Breast epithelium (tissue), 4 donors: ENCODE data around the gene OR14I1. TPM values are rescaled to one million over a fixed set of nuclear protein-coding genes. Genes with fewer than 3 reads are reported as not detected.

ENCODE experiments used
- DNase-seq, 2 donors: peaks; one replicate each; pipeline ENCODE4 v3.0.0-alpha.2; 2019; ENCODE audit warnings: low spot score in 2 of 2
- H3K27ac ChIP-seq, 2 donors: fragments of 200-600 bp; sonication (generic) in 1 of 2; one replicate each; pipeline ENCODE4 v1.5.1; 2016 to 2019; ENCODE audit warnings: mild to moderate bottlenecking in 1 of 2
- H3K27me3 ChIP-seq, 2 donors: fragments of 200-600 bp; sonication (generic) in 1 of 2; one replicate each; pipeline versions ENCODE4 v1.5.1 to v1.6.0; 2017 to 2019; ENCODE audit warnings: control low read depth in 1 of 2, mild to moderate bottlenecking in 1 of 2
- H3K36me3 ChIP-seq: fragments of 200-600 bp; one replicate; pipeline ENCODE4 v1.5.1; 2019
- H3K4me1 ChIP-seq, 2 donors: fragments of 200-600 bp; sonication (generic); one replicate each; pipeline ENCODE4 v1.5.1; 2016 to 2019; ENCODE audit warnings: control low read depth in 1 of 2
- H3K4me3 ChIP-seq, 3 donors: fragments of 200-600 bp; sonication (generic); 1 replicate in 2 of 3; 2 replicates in 1 of 3; pipeline ENCODE4 v1.5.1; 2016 to 2019; ENCODE audit warnings: mild to moderate bottlenecking in 3 of 3, moderate library complexity in 2 of 3
- H3K9me3 ChIP-seq, 2 donors: fragments of 200-600 bp; sonication (generic) in 1 of 2; one replicate each; pipeline ENCODE4 v1.5.1; 2016 to 2019; ENCODE audit warnings: control low read depth in 1 of 2
- POLR2A ChIP-seq: fragments of 450-650 bp; IDR thresholded peaks from one replicate; pipeline ENCODE4 v1.6.1; 2016; ENCODE audit warnings: antibody characterized with exemption, mild to moderate bottlenecking, moderate library complexity
- POLR2AphosphoS5 ChIP-seq, 3 donors: sonication (generic); formaldehyde crosslinking; IDR thresholded peaks; one replicate each; pipeline ENCODE4 v1.6.1; 2017; ENCODE audit warnings: antibody characterized with exemption in 3 of 3
- intact Hi-C: fragments of 100-400 bp; cut with DNase I; formaldehyde crosslinking; loops from one replicate; pipeline ENCODE4 v1.15.1; 2023; ENCODE audit warnings: low total_unique reads
- total RNA-seq, 3 donors: library from RNA; depleted of rRNA; stranded (reverse); fragments of >200 nt; gene quantifications; one replicate each; pipeline ENCODE4 v1.1.0, GENCODE V29; 2016
- TF ChIP-seq, protein P1 (sequence below), 3 donors: fragments of 450-650 bp; IDR thresholded peaks; one replicate each; pipeline ENCODE4 v1.5.1; 2016 to 2017; ENCODE audit warnings: antibody characterized with exemption in 3 of 3, mild to moderate bottlenecking in 3 of 3, moderate library complexity in 3 of 3

OR14I1 gene
- total RNA-seq, 3 donors from 2014 or later = not detected

DNA sequence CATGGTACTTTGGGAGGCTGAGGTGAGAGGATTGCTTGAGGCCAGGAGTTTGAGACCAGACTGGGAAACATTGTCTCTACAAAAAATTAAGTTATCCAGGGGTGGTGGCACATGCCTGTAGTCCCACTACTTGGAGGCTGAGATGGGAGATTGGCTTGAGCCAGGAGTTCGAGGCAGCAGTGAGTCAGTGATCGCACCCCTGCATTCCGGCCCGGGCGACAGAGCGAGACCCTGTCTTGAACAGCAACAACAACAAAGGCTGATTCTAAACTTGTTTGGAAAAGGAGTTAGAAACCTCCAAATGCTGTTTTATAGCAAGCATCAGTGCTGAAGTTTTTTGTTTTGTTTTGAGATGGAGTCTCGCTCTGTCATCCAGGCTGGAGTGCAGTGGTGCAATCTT, 38.3 kb upstream of the OR14I1 start:
- Histone ChIP-seq H3K36me3 (no peaks in the 10 kb centered on the region), H3K9me3 (no peaks in the 10 kb centered on the region), H3K27ac (no peak overlapping the region), H3K4me3 (no peak overlapping the region), H3K27me3 (no peaks in the 10 kb centered on the region), H3K4me1 (no peaks in the 10 kb centered on the region)
- no peak for DNase-seq
- intact Hi-C loops = no loop called here
- TF ChIP-seq, protein P1, sequence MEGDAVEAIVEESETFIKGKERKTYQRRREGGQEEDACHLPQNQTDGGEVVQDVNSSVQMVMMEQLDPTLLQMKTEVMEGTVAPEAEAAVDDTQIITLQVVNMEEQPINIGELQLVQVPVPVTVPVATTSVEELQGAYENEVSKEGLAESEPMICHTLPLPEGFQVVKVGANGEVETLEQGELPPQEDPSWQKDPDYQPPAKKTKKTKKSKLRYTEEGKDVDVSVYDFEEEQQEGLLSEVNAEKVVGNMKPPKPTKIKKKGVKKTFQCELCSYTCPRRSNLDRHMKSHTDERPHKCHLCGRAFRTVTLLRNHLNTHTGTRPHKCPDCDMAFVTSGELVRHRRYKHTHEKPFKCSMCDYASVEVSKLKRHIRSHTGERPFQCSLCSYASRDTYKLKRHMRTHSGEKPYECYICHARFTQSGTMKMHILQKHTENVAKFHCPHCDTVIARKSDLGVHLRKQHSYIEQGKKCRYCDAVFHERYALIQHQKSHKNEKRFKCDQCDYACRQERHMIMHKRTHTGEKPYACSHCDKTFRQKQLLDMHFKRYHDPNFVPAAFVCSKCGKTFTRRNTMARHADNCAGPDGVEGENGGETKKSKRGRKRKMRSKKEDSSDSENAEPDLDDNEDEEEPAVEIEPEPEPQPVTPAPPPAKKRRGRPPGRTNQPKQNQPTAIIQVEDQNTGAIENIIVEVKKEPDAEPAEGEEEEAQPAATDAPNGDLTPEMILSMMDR (IDR thresholded peaks at IDR 0.05) = no peak
- TF ChIP-seq POLR2A = no peak
- TF ChIP-seq POLR2AphosphoS5 (IDR thresholded peaks at IDR 0.05) = no peak

DNA sequence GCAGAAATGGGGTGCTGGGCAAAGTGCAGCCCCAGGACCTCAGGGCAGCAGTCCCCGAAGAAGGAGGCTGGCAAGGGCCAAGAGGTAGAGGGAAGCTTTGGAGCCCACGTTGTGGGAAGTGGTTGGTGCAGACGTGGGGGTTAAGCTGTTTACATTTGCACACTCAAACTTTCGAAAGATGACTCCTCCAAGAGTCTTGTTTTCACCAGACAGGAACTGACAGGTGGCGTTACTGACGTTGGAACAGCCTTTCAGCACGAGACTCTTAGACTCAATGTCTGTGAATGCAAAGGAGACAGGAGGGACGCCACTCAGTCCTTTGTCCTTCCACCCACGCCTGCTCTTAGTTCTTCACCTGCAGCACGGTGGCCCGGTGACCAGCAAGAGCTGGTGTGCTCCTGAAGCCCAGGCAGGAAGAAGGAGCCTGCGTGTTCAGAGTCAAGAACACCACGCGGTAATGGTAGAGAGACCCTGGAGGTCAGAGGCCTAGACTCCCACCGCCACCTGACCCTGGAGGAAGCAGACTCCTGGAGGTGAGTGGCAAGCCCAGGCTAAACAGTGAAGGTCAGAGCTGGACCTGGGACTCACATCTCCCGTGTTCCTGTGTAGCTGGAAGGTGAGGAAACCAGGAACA, 37.1 kb upstream of the OR14I1 start:
- intact Hi-C loops = no loop called here
- Histone ChIP-seq H3K27ac (no peak overlapping the region), H3K4me1 (no peaks in the 10 kb centered on the region), H3K9me3 (peaks cover 0 to 9% of the 10 kb centered on the region in 2 donors), H3K4me3 (no peak overlapping the region), H3K36me3 (no peaks in the 10 kb centered on the region), H3K27me3 (no peaks in the 10 kb centered on the region)
- no peak for DNase-seq
- TF ChIP-seq POLR2AphosphoS5 (IDR thresholded peaks at IDR 0.05) = no peak

DNA sequence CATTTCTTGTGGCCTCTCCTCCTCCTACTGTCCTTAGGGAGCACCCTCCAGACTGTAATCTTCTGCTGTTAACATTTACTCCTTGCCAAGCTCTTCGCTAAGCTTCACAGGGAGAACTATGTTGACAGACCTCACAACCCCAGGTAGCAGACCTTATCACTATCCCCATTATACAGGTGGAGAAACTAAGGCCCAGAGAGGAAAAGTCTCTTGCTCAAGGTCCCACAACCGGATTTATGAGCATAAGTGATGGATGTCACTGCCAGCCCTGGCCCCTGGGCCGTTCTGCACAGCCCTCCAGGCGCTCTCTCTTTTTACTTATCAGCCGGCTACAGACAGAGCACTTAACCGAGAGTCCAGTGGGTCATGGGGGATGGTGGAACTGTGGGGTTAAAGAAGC, 34.9 kb upstream of the OR14I1 start:
- Histone ChIP-seq H3K27me3 (no peaks in the 10 kb centered on the region), H3K36me3 (no peaks in the 10 kb centered on the region), H3K9me3 (peaks cover 0 to 16% of the 10 kb centered on the region in 2 donors), H3K4me1 (no peaks in the 10 kb centered on the region), H3K27ac (no peak overlapping the region), H3K4me3 (no peak overlapping the region)
- no peak for DNase-seq
- intact Hi-C loops = no loop called here
- TF ChIP-seq, protein P1 (IDR thresholded peaks at IDR 0.05) = no peak
- TF ChIP-seq POLR2AphosphoS5 (IDR thresholded peaks at IDR 0.05) = no peak
- TF ChIP-seq POLR2A = no peak

DNA sequence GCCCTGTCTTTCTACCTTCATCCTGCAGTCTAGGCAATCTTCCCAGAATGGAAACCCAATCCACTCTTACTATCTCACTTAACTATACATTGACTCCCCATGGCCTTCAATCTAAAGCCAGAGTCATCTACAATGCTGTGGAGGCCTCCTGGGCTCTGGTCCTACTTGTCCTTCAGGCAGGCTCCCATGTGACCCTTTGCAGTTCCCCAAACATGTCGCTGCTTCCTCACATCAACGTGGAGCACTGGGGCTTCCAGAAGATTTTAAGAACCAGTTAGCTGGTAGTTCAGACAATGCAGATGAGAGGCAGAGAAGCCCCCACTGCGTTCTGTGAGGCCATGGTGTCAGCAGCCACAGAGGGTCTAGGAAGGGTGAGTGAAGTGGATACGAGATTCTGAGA, 34.4 kb upstream of the OR14I1 start:
- Histone ChIP-seq H3K27me3 (no peaks in the 10 kb centered on the region), H3K4me1 (no peaks in the 10 kb centered on the region), H3K9me3 (peaks cover 0 to 16% of the 10 kb centered on the region in 2 donors), H3K36me3 (no peaks in the 10 kb centered on the region), H3K27ac (no peak overlapping the region), H3K4me3 (no peak overlapping the region)
- TF ChIP-seq, protein P1 (IDR thresholded peaks at IDR 0.05) = no peak
- TF ChIP-seq POLR2A (no peak), POLR2AphosphoS5 (IDR thresholded peaks at IDR 0.05) (no peak)
- intact Hi-C loops = no loop called here
- DNase-seq = no peak

DNA sequence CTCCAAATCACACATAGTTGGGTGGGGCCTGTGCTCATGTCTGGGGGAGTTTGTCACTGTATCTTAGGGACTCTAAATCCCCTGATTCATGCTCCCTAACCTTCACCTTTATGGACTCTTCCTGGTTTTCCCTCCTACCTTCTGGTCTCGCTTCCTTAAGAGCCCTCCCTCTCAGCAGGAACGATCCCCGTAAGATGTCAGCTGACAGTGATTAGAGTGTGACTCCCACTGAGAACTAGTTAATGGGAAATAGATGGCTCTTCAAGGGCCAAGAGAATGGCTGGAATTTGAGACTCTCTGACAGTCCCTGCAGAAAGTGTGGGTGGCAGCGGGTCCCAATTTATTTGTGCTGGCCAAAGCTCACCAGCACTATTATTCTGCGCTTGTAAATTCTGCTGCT, 31.0 kb upstream of the OR14I1 start:
- H3K4me3 ChIP-seq = no peak overlapping the region
- no peaks in the 10 kb centered on the region for H3K4me1 ChIP-seq
- H3K9me3 ChIP-seq = peaks cover 0 to 16% of the 10 kb centered on the region in 2 donors
- H3K27me3 ChIP-seq = no peaks in the 10 kb centered on the region
- TF ChIP-seq, protein P1 (IDR thresholded peaks at IDR 0.05) = no peak
- TF ChIP-seq POLR2AphosphoS5 (IDR thresholded peaks at IDR 0.05) = no peak
- no peak for TF ChIP-seq POLR2A
- intact Hi-C loops = no loop called here
- no peak for DNase-seq
- no peaks in the 10 kb centered on the region for H3K36me3 ChIP-seq
- no peak overlapping the region for H3K27ac ChIP-seq
